Neural cell (in vitro differentiated cells): Measurements from ENCODE around the gene SYT4.

Experiments
- CTCF ChIP-seq: fragments of 450-650 bp; IDR thresholded peaks from 2 replicates; pipeline ENCODE4 v1.5.1; 2014; ENCODE audit warnings: antibody characterized with exemption, mild to moderate bottlenecking, moderate library complexity; ENCODE audit not compliant: poor library complexity, severe bottlenecking
- EP300 ChIP-seq: fragments of 450-650 bp; conservative IDR thresholded peaks from 2 replicates; pipeline ENCODE4 v1.6.1; 2014; ENCODE audit warnings: antibody characterized with exemption, mild to moderate bottlenecking, moderate library complexity; ENCODE audit not compliant: poor library complexity, severe bottlenecking
- EZH2 ChIP-seq: fragments of 200-600, 300-800 bp; shearing (Covaris generic), sonication (generic); IDR thresholded peaks from 2 replicates; pipeline ENCODE4 v1.6.1; 2014; ENCODE audit warnings: antibody characterized with exemption, low read length, borderline replicate concordance, mild to moderate bottlenecking; ENCODE audit not compliant: insufficient read depth, poor library complexity, severe bottlenecking
- POLR2AphosphoS5 ChIP-seq: IDR thresholded peaks from 2 replicates; pipeline ENCODE4 v1.6.1; 2012
- TAF1 ChIP-seq: IDR thresholded peaks from 2 replicates; pipeline ENCODE4 v1.6.1; 2012; ENCODE audit warnings: low read depth

- TF ChIP-seq EZH2 (no peak), CTCF (no peak), TAF1 (no peak), POLR2AphosphoS5 (no peak), EP300 (no peak)
Observed at GRCh38 chr18:43276491-43276890, 799 bp downstream of the SYT4 start.
